ENCODE results near the gene SYNPO2.

- TF ChIP-seq POLR2AphosphoS5 (IDR thresholded peaks at IDR 0.05) (peak; percentile 81), CTCF (IDR thresholded peaks at IDR 0.05) (peak; percentile 43 to 91 (median 74))
These were observed 80.7 kb downstream of the SYNPO2 start for GRCh38 chr4:118969359-118969758.
